ENCODE data around the gene TMIGD3.

TMIGD3 gene

GRCh38 chr1:111439461-111440351, 63.7 kb downstream of the TMIGD3 start:
- peaks cover 6% of the 10 kb centered on the region for H3K4me1 Mint-ChIP-seq (ENCODE audit: low read depth)
- H3K36me3 Mint-ChIP-seq (ENCODE audit: low read depth): peaks cover 52% of the 10 kb centered on the region

GRCh38 chr1:111436726-111437125, 66.7 kb downstream of the TMIGD3 start:
- DNase-seq (ENCODE audit: low spot score): no peak
- Mint-ChIP-seq H3K27ac (no peak overlapping the region), H3K36me3 (ENCODE audit: low read depth) (peaks cover 30% of the 10 kb centered on the region), H3K4me1 (ENCODE audit: low read depth) (peaks cover 3% of the 10 kb centered on the region), H3K27me3 (ENCODE audit: low read depth) (no peaks in the 10 kb centered on the region), H3K9me3 (no peaks in the 10 kb centered on the region), H3K4me3 (no peak overlapping the region)

More at GRCh38 chr1:111439461-111440351, 63.7 kb downstream of the TMIGD3 start:
- Mint-ChIP-seq H3K4me3 (no peak overlapping the region), H3K9me3 (no peaks in the 10 kb centered on the region), H3K27me3 (ENCODE audit: low read depth) (no peaks in the 10 kb centered on the region), H3K27ac (no peak overlapping the region)
- no peak for DNase-seq (ENCODE audit: low spot score)
